ENCODE measurements around the gene RUBCN.
"Not testable (repeated sequence)": the region's sequence is repeated elsewhere in the genome, so short reads cannot be mapped to it uniquely, and the experiment has no call there.

DNA sequence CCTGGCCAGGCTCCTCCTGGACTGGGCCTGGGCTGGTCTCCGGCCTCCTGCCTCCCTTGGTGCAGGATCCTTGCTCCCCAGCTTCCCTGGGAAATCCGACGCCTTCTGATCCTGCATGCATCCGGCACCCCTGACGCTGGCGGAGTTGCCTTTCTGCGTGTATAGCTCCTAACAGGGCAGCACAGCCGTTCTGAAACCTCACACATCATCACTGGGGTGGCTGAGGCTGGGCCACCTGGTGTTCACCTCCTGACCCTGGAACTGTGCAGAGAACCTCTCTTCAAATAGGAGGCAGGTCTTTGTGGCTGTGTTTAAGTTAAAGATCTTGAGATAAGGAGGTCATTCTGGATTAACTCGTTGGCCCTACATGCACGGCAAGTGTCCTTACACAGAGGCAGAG lies 77.6 kb downstream of the RUBCN start:
- not testable (repeated sequence) for TF ChIP-seq POLR2A (IDR thresholded peaks at IDR 0.05)
- TF ChIP-seq, protein P1, sequence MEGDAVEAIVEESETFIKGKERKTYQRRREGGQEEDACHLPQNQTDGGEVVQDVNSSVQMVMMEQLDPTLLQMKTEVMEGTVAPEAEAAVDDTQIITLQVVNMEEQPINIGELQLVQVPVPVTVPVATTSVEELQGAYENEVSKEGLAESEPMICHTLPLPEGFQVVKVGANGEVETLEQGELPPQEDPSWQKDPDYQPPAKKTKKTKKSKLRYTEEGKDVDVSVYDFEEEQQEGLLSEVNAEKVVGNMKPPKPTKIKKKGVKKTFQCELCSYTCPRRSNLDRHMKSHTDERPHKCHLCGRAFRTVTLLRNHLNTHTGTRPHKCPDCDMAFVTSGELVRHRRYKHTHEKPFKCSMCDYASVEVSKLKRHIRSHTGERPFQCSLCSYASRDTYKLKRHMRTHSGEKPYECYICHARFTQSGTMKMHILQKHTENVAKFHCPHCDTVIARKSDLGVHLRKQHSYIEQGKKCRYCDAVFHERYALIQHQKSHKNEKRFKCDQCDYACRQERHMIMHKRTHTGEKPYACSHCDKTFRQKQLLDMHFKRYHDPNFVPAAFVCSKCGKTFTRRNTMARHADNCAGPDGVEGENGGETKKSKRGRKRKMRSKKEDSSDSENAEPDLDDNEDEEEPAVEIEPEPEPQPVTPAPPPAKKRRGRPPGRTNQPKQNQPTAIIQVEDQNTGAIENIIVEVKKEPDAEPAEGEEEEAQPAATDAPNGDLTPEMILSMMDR (IDR thresholded peaks at IDR 0.05) = not testable (repeated sequence)
